DOHH2 (cell line): ENCODE measurements around the gene KCNK7.

Experiments used
- EZH2phosphoT487 ChIP-seq: fragments of 200-600 bp; sonication (generic); IDR thresholded peaks from 2 replicates; pipeline ENCODE4 v1.6.1; 2017; ENCODE audit warnings: borderline replicate concordance, mild to moderate bottlenecking, antibody characterized with exemption, low read length, moderate library complexity, mixed read lengths
- TF ChIP-seq, protein P1 (sequence below): fragments of 200-600 bp; sonication (generic); IDR thresholded peaks from one replicate; pipeline ENCODE4 v1.5.1; 2014; ENCODE audit warnings: antibody characterized with exemption, mild to moderate bottlenecking, low read depth, low read length; ENCODE audit not compliant: poor library complexity, severe bottlenecking

DNA sequence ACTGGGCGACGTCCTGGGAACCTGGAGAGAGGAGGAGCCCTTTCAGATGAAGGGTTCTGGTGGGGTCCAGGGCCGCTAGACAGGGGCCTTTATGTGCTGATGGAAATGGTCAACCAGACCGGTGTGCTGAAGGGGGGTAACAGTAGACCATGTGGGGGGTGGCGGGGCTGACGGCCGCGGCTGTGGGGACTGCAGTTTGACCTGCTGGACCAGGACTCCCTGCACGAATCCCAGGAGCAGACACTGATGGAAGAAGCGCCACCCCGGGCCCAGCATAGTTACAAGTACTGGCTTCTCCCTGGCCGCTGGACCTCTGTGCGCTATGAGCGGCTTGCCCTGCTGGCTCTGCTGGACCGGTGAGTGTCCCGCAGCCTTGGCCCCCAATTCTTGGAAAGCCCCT is 26.4 kb upstream of the KCNK7 start:
- TF ChIP-seq, protein P1, sequence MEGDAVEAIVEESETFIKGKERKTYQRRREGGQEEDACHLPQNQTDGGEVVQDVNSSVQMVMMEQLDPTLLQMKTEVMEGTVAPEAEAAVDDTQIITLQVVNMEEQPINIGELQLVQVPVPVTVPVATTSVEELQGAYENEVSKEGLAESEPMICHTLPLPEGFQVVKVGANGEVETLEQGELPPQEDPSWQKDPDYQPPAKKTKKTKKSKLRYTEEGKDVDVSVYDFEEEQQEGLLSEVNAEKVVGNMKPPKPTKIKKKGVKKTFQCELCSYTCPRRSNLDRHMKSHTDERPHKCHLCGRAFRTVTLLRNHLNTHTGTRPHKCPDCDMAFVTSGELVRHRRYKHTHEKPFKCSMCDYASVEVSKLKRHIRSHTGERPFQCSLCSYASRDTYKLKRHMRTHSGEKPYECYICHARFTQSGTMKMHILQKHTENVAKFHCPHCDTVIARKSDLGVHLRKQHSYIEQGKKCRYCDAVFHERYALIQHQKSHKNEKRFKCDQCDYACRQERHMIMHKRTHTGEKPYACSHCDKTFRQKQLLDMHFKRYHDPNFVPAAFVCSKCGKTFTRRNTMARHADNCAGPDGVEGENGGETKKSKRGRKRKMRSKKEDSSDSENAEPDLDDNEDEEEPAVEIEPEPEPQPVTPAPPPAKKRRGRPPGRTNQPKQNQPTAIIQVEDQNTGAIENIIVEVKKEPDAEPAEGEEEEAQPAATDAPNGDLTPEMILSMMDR = no peak
- no peak for TF ChIP-seq EZH2phosphoT487
